ENCODE data around the gene SQSTM1. TPM values are rescaled to one million over a fixed set of nuclear protein-coding genes. Genes with fewer than 3 reads are reported as not detected.
A peak's percentile ranks its signal among the peaks of the same experiment; 100 is the strongest.

SQSTM1 gene
- 89.8 and 300 TPM in 2 replicates for total RNA-seq (2011; cell fraction: chromatin; rRNA removed; ENCODE audit: low replicate concordance)
- 389 and 414 TPM in 2 replicates for total RNA-seq (2011; cell fraction: nucleolus; rRNA removed)
- 172 and 183 TPM in 2 replicates for total RNA-seq (2011; cell fraction: nucleoplasm; rRNA removed)
- 148 and 236 TPM in 2 replicates for total RNA-seq (2014; rRNA removed)
- total RNA-seq (2014; rRNA removed; fragmentation: Illumina TruSeq; extraction: Trizol) = 32.0 and 37.6 TPM in 2 replicates
- total RNA-seq (2015; rRNA removed; fragmentation: Illumina TruSeq; extraction: Trizol) = 107 and 109 TPM in 2 replicates
- 148 and 151 TPM in 2 replicates for total RNA-seq (2021)
- polyA plus RNA-seq (2011; rRNA removed) = 44.8 and 45.2 TPM in 2 replicates
- polyA plus RNA-seq (2011; cell fraction: cytosol; rRNA removed) = 47.2 and 77.9 TPM in 2 replicates
- 132 and 257 TPM in 2 replicates for polyA plus RNA-seq (2011; cell fraction: nucleus; rRNA removed)
- polyA plus RNA-seq (2012) = 159 and 567 TPM in 2 replicates
- 75.0 and 79.8 TPM in 2 replicates for polyA plus RNA-seq (2014; fragmentation: Illumina TruSeq; extraction: Trizol)
- polyA plus RNA-seq (2014; fragmentation: Nextera tagmentation; extraction: Ambion mirVana) = 1 to 10 TPM; 5.6 to 8.2 TPM
- 64.0 and 70.7 TPM in 2 replicates for polyA plus RNA-seq (2014; rRNA removed)
- polyA minus RNA-seq (2011; rRNA and poly(A)+ RNA removed) = 25.0 and 34.0 TPM in 2 replicates
- 82.1 and 107 TPM in 2 replicates for polyA minus RNA-seq (2011; cell fraction: cytosol; rRNA and poly(A)+ RNA removed)
- polyA minus RNA-seq (2011; cell fraction: nucleus; rRNA and poly(A)+ RNA removed) = 184 and 191 TPM in 2 replicates
- Bru-seq, nascent RNA = percentile 91 among the genes with signal in this experiment
- percentile 85 among the genes with signal in this experiment for BruChase-seq, experiment 1, labeled RNA remaining after a 2-hour chase
- percentile 85 among the genes with signal in this experiment for BruChase-seq, experiment 2, labeled RNA remaining after a 6-hour chase
- long read RNA-seq, experiment 1, transcript SQSTM1-201 (7 exons, 2,253 nt) = minor isoform, 8 of 268 reads
- long read RNA-seq, experiment 1, transcript SQSTM1-202 (8 exons, 2,986 nt) = major isoform, 79 of 268 reads
- long read RNA-seq, experiment 1, partial matches to known transcripts = 54 of 268 reads
- long read RNA-seq, experiment 1, other reads (novel, unspliced or antisense) = 124 of 268 reads
- long read RNA-seq, experiment 2, partial matches to known transcripts = 38 of 198 reads
- long read RNA-seq, experiment 2, other reads (novel, unspliced or antisense) = 158 of 198 reads
- long read RNA-seq, experiment 3, transcript SQSTM1-202 (8 exons, 2,986 nt) = major isoform, 83 of 147 reads
- long read RNA-seq, experiment 3, partial matches to known transcripts = 39 of 147 reads
- long read RNA-seq, experiment 3, other reads (novel, unspliced or antisense) = 22 of 147 reads

DNA sequence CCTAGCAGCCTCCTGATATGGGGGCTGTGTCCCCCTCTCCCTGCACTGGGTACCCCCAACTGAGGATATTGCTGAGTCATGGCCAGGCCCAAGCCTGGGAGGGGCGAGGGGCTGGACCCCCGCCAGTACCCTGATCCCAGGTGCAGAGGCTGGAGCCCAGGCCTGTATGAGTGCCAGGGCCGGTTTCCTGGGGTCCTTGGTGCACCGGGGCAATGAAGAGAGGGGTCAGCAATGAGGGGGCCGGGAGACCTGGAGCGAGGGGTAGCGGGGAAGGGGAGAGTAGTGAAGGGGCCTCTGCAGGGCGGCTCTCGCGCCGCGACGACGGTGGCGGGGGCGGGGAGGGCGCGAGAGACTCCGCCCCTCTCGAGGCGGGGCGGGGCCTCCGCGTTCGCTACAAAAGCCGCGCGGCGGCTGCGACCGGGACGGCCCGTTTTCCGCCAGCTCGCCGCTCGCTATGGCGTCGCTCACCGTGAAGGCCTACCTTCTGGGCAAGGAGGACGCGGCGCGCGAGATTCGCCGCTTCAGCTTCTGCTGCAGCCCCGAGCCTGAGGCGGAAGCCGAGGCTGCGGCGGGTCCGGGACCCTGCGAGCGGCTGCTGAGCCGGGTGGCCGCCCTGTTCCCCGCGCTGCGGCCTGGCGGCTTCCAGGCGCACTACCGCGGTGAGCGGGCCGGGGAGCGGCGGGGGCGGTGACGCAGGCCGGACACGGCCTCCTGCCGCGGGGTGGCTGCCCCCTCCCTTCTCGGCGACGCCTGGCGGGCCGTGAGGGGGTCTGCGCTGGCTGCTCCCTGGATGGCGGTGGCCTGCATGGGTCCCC, at the start of gene SQSTM1:
Gene SQSTM1, plus strand, starts transcription at position 423 of the 815 bp plus-strand sequence. Its CDS starts 32 bp downstream, at position 455.
- Histone ChIP-seq H3K9me3 (replicated peaks; ENCODE audit: control insufficient read depth, insufficient read depth, low read depth, low read length) (no peaks in the 10 kb centered on the region), H3K4me3 (peak within 1 kb of the TSS; percentile 100), H3K4me1 (replicated peaks in 1 of 2; ENCODE audit: control insufficient read depth in 2 of 2, insufficient read depth in 2 of 2, low read length in 2 of 2) (peaks cover 37 to 82% of the 10 kb centered on the region in 2 experiments), H3K36me3 (ENCODE audit: control insufficient read depth, insufficient read depth, low read length) (peaks cover 50% of the 10 kb centered on the region; the same call in 2 of the 3 replicates), H3K79me2 (ENCODE audit: control insufficient read depth, insufficient read depth, low read length) (peaks cover 68% of the 10 kb centered on the region), H3K9ac (ENCODE audit: insufficient read depth in 1 of 2, low read depth in 2 of 2, low read length in 2 of 2) (peak within 1 kb of the TSS; percentile 96 to 97), H3K27me3 (ENCODE audit: control insufficient read depth in 2 of 2, insufficient read depth in 2 of 2, low read length in 2 of 2) (no peaks in the 10 kb centered on the region), H3K27ac (ENCODE audit: extremely low read depth, low read depth, low read length) (peak within 1 kb of the TSS; percentile 98), H3K4me2 (ENCODE audit: insufficient read depth, low read length) (peak within 1 kb of the TSS; percentile 87), H4K20me1 (replicated peaks; ENCODE audit: control insufficient read depth, insufficient read depth, low read length) (peaks cover 30% of the 10 kb centered on the region), H3K9me1 (ENCODE audit: control insufficient read depth, insufficient read depth, low read length) (peaks cover 12% of the 10 kb centered on the region), H2AFZ (ENCODE audit: low read depth, low read length) (peak within 1 kb of the TSS; percentile 84)
- no TSS peak for BruUV-seq (replicated peaks)
- in situ Hi-C loops (cut with MboI) (no loop called here), intact Hi-C loops (cut with micrococcal nuclease) (loop anchor here (1.0 to 5.0 kb wide), 3 partner anchors 37 to 198 kb away; partner anchors contain the start of genes HNRNPH1 and MRNIP)
- DNase-seq (ENCODE audit: extremely low read depth in 1 of 4, low spot score in 3 of 4) (peak; percentile 80 to 92 (median 85)), ATAC-seq (peak; percentile 74), FAIRE-seq (peak; percentile 71)
- under 1% methylated on average over 71 of the region's 81 CpGs for WGBS (ENCODE audit: insufficient coverage, low coverage, missing lambda C conversion rate)
- CTCF ChIA-PET (ENCODE audit: low intra/inter-chr PET ratio) = no interaction called here
- POLR2A ChIA-PET = interaction anchor here (0.6 to 3.5 kb wide), 19 partner anchors 8 to 234 kb away, joined by 3 to 30 read pairs (median 4); partner anchors contain the start of genes MAML1 and MGAT4B
- no peak for TF ChIP-seq XRCC4 (IDR thresholded peaks at IDR 0.05; ENCODE audit: extremely low read depth, insufficient read depth, insufficient read length)
- peak; percentile 53; the same call in 1 of the 2 replicates for TF ChIP-seq ZNF766 (CRISPR knock-in tag; conservative IDR thresholded peaks at IDR 0.05)
- TF ChIP-seq POLR2B (IDR thresholded peaks at IDR 0.05; ENCODE audit: low read depth, partially characterized antibody) = peak; percentile 96
- peak in 1 of 2 experiments; percentile 44; a peak in 1 of 4 replicates for TF ChIP-seq HDAC1 (IDR thresholded peaks at IDR 0.05)
- TF ChIP-seq SAFB (IDR thresholded peaks at IDR 0.05; ENCODE audit: borderline replicate concordance, low read depth, low read length) = 0 out of 2 replicates have a peak, but pooled peaks have one; percentile 35
- TF ChIP-seq PHF21A (IDR thresholded peaks at IDR 0.05; ENCODE audit: borderline replicate concordance, low read depth) = no peak
- peak; percentile 88; the same call in 1 of the 2 replicates for TF ChIP-seq ILF3 (IDR thresholded peaks at IDR 0.05; ENCODE audit: borderline replicate concordance)
- peak; percentile 70 to 94 for TF ChIP-seq MAZ (CRISPR knock-in tag; conservative IDR thresholded peaks at IDR 0.05 in 1 of 2, IDR thresholded peaks at IDR 0.05 in 1 of 2)
- TF ChIP-seq JUN (IDR thresholded peaks at IDR 0.05; ENCODE audit: borderline replicate concordance, low read depth, low read length) = no peak
- TF ChIP-seq JUN (CRISPR knock-in tag; IDR thresholded peaks at IDR 0.05; ENCODE audit: borderline replicate concordance) = peak; percentile 27; the same call in 1 of the 2 replicates
- no peak for TF ChIP-seq CREBBP (IDR thresholded peaks at IDR 0.05; ENCODE audit: low read depth, low read length)
- TF ChIP-seq, protein P1, sequence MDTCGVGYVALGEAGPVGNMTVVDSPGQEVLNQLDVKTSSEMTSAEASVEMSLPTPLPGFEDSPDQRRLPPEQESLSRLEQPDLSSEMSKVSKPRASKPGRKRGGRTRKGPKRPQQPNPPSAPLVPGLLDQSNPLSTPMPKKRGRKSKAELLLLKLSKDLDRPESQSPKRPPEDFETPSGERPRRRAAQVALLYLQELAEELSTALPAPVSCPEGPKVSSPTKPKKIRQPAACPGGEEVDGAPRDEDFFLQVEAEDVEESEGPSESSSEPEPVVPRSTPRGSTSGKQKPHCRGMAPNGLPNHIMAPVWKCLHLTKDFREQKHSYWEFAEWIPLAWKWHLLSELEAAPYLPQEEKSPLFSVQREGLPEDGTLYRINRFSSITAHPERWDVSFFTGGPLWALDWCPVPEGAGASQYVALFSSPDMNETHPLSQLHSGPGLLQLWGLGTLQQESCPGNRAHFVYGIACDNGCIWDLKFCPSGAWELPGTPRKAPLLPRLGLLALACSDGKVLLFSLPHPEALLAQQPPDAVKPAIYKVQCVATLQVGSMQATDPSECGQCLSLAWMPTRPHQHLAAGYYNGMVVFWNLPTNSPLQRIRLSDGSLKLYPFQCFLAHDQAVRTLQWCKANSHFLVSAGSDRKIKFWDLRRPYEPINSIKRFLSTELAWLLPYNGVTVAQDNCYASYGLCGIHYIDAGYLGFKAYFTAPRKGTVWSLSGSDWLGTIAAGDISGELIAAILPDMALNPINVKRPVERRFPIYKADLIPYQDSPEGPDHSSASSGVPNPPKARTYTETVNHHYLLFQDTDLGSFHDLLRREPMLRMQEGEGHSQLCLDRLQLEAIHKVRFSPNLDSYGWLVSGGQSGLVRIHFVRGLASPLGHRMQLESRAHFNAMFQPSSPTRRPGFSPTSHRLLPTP (IDR thresholded peaks at IDR 0.05; ENCODE audit: borderline replicate concordance, extremely low read depth, insufficient read length) = no peak

All from K562 (cell line).